ENCODE results near the gene DACT2.

DNA sequence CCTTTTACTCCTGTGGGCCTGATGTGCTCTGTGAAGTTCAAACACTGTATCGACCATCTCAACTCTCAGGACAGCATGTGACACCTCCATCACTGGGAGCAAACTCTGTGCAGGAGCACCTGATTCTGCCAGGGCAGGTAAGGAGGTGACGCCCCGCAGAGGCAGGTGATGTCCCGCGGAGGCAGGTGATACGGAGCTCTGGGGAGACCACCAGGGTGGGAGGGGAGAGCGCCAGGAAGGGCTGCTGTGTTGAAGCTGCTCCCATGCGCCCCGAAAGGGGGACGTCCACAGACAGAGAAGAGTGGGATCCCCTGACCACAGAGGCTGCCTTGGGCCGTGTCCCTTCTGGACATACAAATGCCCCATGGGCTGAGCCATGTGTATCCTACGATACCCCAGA, 58.3 kb downstream of the DACT2 start:
- no peak for TF ChIP-seq YY1 (IDR thresholded peaks at IDR 0.05; ENCODE audit: insufficient read depth, insufficient read length)
- TF ChIP-seq ZNF274 (IDR thresholded peaks at IDR 0.05; ENCODE audit: low read depth, low read length), result no peak
- TF ChIP-seq SUZ12 (IDR thresholded peaks at IDR 0.05; ENCODE audit: extremely low read depth, insufficient read depth, insufficient read length), result no peak

Data from NT2/D1 (cell line).